GM21381 (cell line): Measurements from ENCODE around the gene EYA2.

Experiments
- ATAC-seq: cut with Tn5 transposase; IDR thresholded peaks from one replicate; pipeline ENCODE4 v1.9.1; 2021; ENCODE audit warnings: mild to moderate bottlenecking, moderate library complexity; ENCODE audit not compliant: unreplicated experiment

EYA2 gene

GRCh38 chr20:47237715-47238114, 343.1 kb downstream of the EYA2 start:
- no peak for ATAC-seq
